HEK293 (cell line): ENCODE results near the gene ZNF397.

Experiments used
- SCRT2 ChIP-seq: fragments of 450-650 bp; formaldehyde crosslinking; IDR thresholded peaks from 2 replicates; pipeline ENCODE4 v1.5.1; 2016; ENCODE audit warnings: missing biosample characterization, missing genetic modification characterization
- YY2 ChIP-seq: fragments of 450-650 bp; formaldehyde crosslinking; IDR thresholded peaks from 2 replicates; pipeline ENCODE4 v1.5.1; 2016; ENCODE audit warnings: missing biosample characterization, missing genetic modification characterization
- ZNF146 ChIP-seq: fragments of 450-650 bp; formaldehyde crosslinking; IDR thresholded peaks from 2 replicates; pipeline ENCODE4 v1.5.1; 2016; ENCODE audit warnings: missing biosample characterization, missing genetic modification characterization
- ZNF248 ChIP-seq: fragments of 450-650 bp; formaldehyde crosslinking; IDR thresholded peaks from 2 replicates; pipeline ENCODE4 v1.5.1; 2017; ENCODE audit warnings: missing biosample characterization, missing genetic modification characterization
- ZNF777 ChIP-seq: fragments of 450-650 bp; formaldehyde crosslinking; IDR thresholded peaks from 2 replicates; pipeline ENCODE4 v1.5.1; 2017; ENCODE audit warnings: missing biosample characterization, missing genetic modification characterization, borderline replicate concordance
- ZNF792 ChIP-seq: fragments of 450-650 bp; formaldehyde crosslinking; IDR thresholded peaks from 2 replicates; pipeline ENCODE4 v1.5.1; 2016; ENCODE audit warnings: missing biosample characterization, missing genetic modification characterization
- ZSCAN16 ChIP-seq: fragments of 450-650 bp; formaldehyde crosslinking; IDR thresholded peaks from 2 replicates; pipeline ENCODE4 v1.5.1; 2016; ENCODE audit warnings: missing biosample characterization, missing genetic modification characterization
- TF ChIP-seq, protein P1 (sequence below): fragments of 450-650 bp; formaldehyde crosslinking; IDR thresholded peaks from 2 replicates; pipeline ENCODE4 v1.5.1; 2016; ENCODE audit warnings: missing biosample characterization, missing genetic modification characterization
- TF ChIP-seq, protein P2 (sequence below): fragments of 450-650 bp; formaldehyde crosslinking; IDR thresholded peaks from 2 replicates; pipeline ENCODE4 v1.5.1; 2016; ENCODE audit warnings: missing biosample characterization, missing genetic modification characterization
- TF ChIP-seq, protein P3 (sequence below): fragments of 450-650 bp; formaldehyde crosslinking; IDR thresholded peaks from 2 replicates; pipeline ENCODE4 v1.5.1; 2016; ENCODE audit warnings: missing biosample characterization, missing genetic modification characterization, low read depth

DNA sequence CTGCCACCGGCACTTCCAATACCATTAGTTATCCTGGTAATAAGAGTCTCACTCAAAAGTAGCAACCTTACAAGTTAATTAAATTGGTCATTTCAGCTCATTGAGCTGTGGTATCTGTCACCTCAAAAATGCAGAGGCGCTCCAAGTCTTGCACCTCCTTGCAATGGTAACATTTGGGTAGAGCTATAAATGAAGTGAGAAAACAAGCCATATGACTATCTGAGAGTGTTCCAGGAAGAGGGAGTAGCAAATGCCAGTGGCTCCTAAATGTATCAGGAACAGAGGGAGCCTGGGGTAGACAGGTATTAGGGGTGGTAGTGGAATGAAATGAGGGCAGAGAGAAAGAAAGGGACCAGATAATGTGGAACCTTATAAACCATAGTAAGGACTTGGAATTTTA lies 55.2 kb downstream of the ZNF397 start:
- TF ChIP-seq, protein P1, sequence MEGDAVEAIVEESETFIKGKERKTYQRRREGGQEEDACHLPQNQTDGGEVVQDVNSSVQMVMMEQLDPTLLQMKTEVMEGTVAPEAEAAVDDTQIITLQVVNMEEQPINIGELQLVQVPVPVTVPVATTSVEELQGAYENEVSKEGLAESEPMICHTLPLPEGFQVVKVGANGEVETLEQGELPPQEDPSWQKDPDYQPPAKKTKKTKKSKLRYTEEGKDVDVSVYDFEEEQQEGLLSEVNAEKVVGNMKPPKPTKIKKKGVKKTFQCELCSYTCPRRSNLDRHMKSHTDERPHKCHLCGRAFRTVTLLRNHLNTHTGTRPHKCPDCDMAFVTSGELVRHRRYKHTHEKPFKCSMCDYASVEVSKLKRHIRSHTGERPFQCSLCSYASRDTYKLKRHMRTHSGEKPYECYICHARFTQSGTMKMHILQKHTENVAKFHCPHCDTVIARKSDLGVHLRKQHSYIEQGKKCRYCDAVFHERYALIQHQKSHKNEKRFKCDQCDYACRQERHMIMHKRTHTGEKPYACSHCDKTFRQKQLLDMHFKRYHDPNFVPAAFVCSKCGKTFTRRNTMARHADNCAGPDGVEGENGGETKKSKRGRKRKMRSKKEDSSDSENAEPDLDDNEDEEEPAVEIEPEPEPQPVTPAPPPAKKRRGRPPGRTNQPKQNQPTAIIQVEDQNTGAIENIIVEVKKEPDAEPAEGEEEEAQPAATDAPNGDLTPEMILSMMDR (tag by site-specific recombination), result no peak
- TF ChIP-seq ZNF777 (tag by site-specific recombination), result no peak
- TF ChIP-seq ZNF146, result no peak
- no peak for TF ChIP-seq ZNF248
- no peak for TF ChIP-seq ZSCAN16 (tag by site-specific recombination)
- no peak for TF ChIP-seq YY2 (tag by site-specific recombination)
- no peak for TF ChIP-seq SCRT2 (tag by site-specific recombination)
- TF ChIP-seq, protein P2, sequence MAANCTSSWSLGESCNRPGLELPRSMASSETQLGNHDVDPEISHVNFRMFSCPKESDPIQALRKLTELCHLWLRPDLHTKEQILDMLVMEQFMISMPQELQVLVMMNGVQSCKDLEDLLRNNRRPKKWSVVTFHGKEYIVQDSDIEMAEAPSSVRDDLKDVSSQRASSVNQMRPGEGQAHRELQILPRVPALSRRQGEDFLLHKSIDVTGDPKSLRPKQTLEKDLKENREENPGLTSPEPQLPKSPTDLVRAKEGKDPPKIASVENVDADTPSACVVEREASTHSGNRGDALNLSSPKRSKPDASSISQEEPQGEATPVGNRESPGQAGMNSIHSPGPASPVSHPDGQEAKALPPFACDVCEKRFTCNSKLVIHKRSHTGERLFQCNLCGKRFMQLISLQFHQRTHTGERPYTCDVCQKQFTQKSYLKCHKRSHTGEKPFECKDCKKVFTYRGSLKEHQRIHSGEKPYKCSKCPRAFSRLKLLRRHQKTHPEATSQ (tag by site-specific recombination), result no peak
- no peak for TF ChIP-seq ZNF792
- TF ChIP-seq, protein P3, sequence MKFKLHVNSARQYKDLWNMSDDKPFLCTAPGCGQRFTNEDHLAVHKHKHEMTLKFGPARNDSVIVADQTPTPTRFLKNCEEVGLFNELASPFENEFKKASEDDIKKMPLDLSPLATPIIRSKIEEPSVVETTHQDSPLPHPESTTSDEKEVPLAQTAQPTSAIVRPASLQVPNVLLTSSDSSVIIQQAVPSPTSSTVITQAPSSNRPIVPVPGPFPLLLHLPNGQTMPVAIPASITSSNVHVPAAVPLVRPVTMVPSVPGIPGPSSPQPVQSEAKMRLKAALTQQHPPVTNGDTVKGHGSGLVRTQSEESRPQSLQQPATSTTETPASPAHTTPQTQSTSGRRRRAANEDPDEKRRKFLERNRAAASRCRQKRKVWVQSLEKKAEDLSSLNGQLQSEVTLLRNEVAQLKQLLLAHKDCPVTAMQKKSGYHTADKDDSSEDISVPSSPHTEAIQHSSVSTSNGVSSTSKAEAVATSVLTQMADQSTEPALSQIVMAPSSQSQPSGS (tag by site-specific recombination), result no peak
